Neural cell (in vitro differentiated cells): Measurements from ENCODE around the gene MAGI2. TPM values are rescaled to one million over a fixed set of nuclear protein-coding genes. Genes with fewer than 3 reads are reported as not detected.

ENCODE experiments used
- H2AFZ ChIP-seq: fragments of 200-600, 300-800 bp; sonication (generic), shearing (Covaris generic); 2 replicates; pipeline ENCODE4 v1.6.0; 2014; ENCODE audit warnings: low read depth, mild to moderate bottlenecking, antibody characterized with exemption, low read length, moderate library complexity
- H3F3A ChIP-seq: fragments of 200-600 bp; shearing (Covaris generic); 2 replicates; pipeline ENCODE4 v1.6.1; 2016; ENCODE audit warnings: mild to moderate bottlenecking, moderate library complexity, mixed read lengths, antibody characterized with exemption, low read length; ENCODE audit not compliant: insufficient read depth, poor library complexity, severe bottlenecking
- H3K27ac ChIP-seq: fragments of 200-600, 300-800 bp; sonication (generic), shearing (Covaris generic); 2 replicates; pipeline ENCODE4 v1.5.1; 2014; ENCODE audit warnings: mild to moderate bottlenecking, low read length, moderate library complexity
- H3K27me3 ChIP-seq: fragments of 300-800, 200-600 bp; sonication (generic), shearing (Covaris generic); 2 replicates; pipeline ENCODE4 v1.6.0; 2014; ENCODE audit warnings: mild to moderate bottlenecking, low read depth, low read length, moderate library complexity; ENCODE audit not compliant: insufficient read depth
- H3K36me3 ChIP-seq: fragments of 300-800, 200-600 bp; sonication (generic), shearing (Covaris generic); 2 replicates; pipeline ENCODE4 v1.5.1; 2014; ENCODE audit warnings: mild to moderate bottlenecking, antibody characterized with exemption, low read length, moderate library complexity; ENCODE audit not compliant: insufficient read depth
- H3K4me2 ChIP-seq: fragments of 300-800, 200-600 bp; sonication (generic), shearing (Covaris generic); 2 replicates; pipeline ENCODE4 v1.6.0; 2014; ENCODE audit warnings: mild to moderate bottlenecking, low read length
- H3K4me3 ChIP-seq: fragments of 300-800, 200-600 bp; sonication (generic), shearing (Covaris generic); 2 replicates; pipeline ENCODE4 v1.5.1; 2014; ENCODE audit warnings: mild to moderate bottlenecking, low read length, moderate library complexity
- H3K79me2 ChIP-seq: fragments of 200-600 bp; shearing (Covaris generic); replicated peaks from 2 replicates; pipeline ENCODE4 v1.6.0; 2014; ENCODE audit warnings: mild to moderate bottlenecking, low read length, moderate library complexity; ENCODE audit not compliant: insufficient read depth
- H3K9ac ChIP-seq: fragments of 300-800, 200-600 bp; sonication (generic), shearing (Covaris generic); 2 replicates; pipeline ENCODE4 v1.6.1; 2016; ENCODE audit warnings: mild to moderate bottlenecking, low read length, mixed read lengths
- H3K9me2 ChIP-seq: fragments of 200-600 bp; shearing (Covaris generic); 2 replicates; pipeline ENCODE4 v1.6.1; 2016; ENCODE audit warnings: mild to moderate bottlenecking, low read length, mixed read lengths; ENCODE audit not compliant: insufficient read depth
- H3K9me3 ChIP-seq: fragments of 200-600, 300-800 bp; sonication (generic), shearing (Covaris generic); 2 replicates; pipeline ENCODE4 v1.6.1; 2016; ENCODE audit warnings: mild to moderate bottlenecking, mixed run types, low read length, moderate library complexity, mixed read lengths
- H4K20me1 ChIP-seq: fragments of 200-600 bp; shearing (Covaris generic); 2 replicates; pipeline ENCODE4 v1.6.1; 2016; ENCODE audit warnings: mild to moderate bottlenecking, mixed run types; ENCODE audit not compliant: insufficient read depth
- EP300 ChIP-seq: fragments of 450-650 bp; conservative IDR thresholded peaks from 2 replicates; pipeline ENCODE4 v1.6.1; 2014; ENCODE audit warnings: antibody characterized with exemption, mild to moderate bottlenecking, moderate library complexity; ENCODE audit not compliant: poor library complexity, severe bottlenecking
- EZH2 ChIP-seq: fragments of 200-600, 300-800 bp; shearing (Covaris generic), sonication (generic); IDR thresholded peaks from 2 replicates; pipeline ENCODE4 v1.6.1; 2014; ENCODE audit warnings: antibody characterized with exemption, low read length, borderline replicate concordance, mild to moderate bottlenecking; ENCODE audit not compliant: insufficient read depth, poor library complexity, severe bottlenecking
- MXI1 ChIP-seq: fragments of 450-650 bp; conservative IDR thresholded peaks from 2 replicates; pipeline ENCODE4 v1.6.1; 2014; ENCODE audit warnings: antibody characterized with exemption, mild to moderate bottlenecking; ENCODE audit not compliant: poor library complexity, severe bottlenecking
- POLR2AphosphoS5 ChIP-seq: IDR thresholded peaks from 2 replicates; pipeline ENCODE4 v1.6.1; 2012
- RAD21 ChIP-seq: fragments of 450-650 bp; conservative IDR thresholded peaks from 2 replicates; pipeline ENCODE4 v1.6.1; 2014; ENCODE audit warnings: antibody characterized with exemption, mild to moderate bottlenecking, moderate library complexity
- SMC3 ChIP-seq: fragments of 450-650 bp; conservative IDR thresholded peaks from 2 replicates; pipeline ENCODE4 v1.6.1; 2014; ENCODE audit warnings: antibody characterized with exemption, mild to moderate bottlenecking, moderate library complexity; ENCODE audit not compliant: poor library complexity
- TAF1 ChIP-seq: IDR thresholded peaks from 2 replicates; pipeline ENCODE4 v1.6.1; 2012; ENCODE audit warnings: low read depth
- polyA plus RNA-seq: library from polyadenylated mRNA; depleted of rRNA; stranded (reverse); fragments of >200 nt; gene quantifications from 2 replicates; pipeline ENCODE4 v1.2.3, GENCODE V29; 2014
- TF ChIP-seq, protein P1 (sequence below): IDR thresholded peaks from 2 replicates; pipeline ENCODE4 v1.6.1; 2012; ENCODE audit warnings: borderline replicate concordance
- TF ChIP-seq, protein P2 (sequence below): fragments of 450-650 bp; IDR thresholded peaks from 2 replicates; pipeline ENCODE4 v1.5.1; 2014; ENCODE audit warnings: antibody characterized with exemption, mild to moderate bottlenecking, moderate library complexity; ENCODE audit not compliant: poor library complexity, severe bottlenecking

Gene MAGI2
- polyA plus RNA-seq, 1 donor from 2014 or later, result 19.3 TPM

DNA sequence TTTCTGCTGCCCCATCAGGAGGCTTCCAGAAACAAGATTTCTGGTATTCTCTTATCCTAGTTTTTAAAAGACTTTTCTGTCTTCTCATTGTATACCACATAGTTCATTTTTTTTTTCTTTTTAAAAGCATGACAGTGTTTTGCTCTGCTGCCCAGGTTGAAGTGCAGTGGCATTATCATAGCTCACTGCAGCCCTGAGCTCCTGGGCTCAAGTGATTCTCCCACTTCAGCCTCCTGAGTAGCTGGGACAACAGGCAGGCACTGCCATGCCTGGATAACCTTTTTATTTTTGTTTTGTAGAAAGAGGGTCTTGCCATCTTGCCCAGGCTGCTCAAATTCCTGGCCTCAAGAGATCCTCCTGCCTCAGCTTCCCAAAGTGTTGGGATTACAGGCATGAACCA lies 757.6 kb downstream of the MAGI2 start:
- Histone ChIP-seq H3K9me3 (no peaks in the 10 kb centered on the region), H3K4me3 (no peak overlapping the region), H3K27me3 (no peaks in the 10 kb centered on the region), H3K9me2 (no peaks in the 10 kb centered on the region), H3K9ac (no peak overlapping the region), H4K20me1 (no peaks in the 10 kb centered on the region), H3K4me2 (no peak overlapping the region), H3K36me3 (no peaks in the 10 kb centered on the region), H3K79me2 (peaks cover 17% of the 10 kb centered on the region), H2AFZ (no peak overlapping the region), H3F3A (no peaks in the 10 kb centered on the region), H3K27ac (no peak overlapping the region)
- TF ChIP-seq, protein P1, sequence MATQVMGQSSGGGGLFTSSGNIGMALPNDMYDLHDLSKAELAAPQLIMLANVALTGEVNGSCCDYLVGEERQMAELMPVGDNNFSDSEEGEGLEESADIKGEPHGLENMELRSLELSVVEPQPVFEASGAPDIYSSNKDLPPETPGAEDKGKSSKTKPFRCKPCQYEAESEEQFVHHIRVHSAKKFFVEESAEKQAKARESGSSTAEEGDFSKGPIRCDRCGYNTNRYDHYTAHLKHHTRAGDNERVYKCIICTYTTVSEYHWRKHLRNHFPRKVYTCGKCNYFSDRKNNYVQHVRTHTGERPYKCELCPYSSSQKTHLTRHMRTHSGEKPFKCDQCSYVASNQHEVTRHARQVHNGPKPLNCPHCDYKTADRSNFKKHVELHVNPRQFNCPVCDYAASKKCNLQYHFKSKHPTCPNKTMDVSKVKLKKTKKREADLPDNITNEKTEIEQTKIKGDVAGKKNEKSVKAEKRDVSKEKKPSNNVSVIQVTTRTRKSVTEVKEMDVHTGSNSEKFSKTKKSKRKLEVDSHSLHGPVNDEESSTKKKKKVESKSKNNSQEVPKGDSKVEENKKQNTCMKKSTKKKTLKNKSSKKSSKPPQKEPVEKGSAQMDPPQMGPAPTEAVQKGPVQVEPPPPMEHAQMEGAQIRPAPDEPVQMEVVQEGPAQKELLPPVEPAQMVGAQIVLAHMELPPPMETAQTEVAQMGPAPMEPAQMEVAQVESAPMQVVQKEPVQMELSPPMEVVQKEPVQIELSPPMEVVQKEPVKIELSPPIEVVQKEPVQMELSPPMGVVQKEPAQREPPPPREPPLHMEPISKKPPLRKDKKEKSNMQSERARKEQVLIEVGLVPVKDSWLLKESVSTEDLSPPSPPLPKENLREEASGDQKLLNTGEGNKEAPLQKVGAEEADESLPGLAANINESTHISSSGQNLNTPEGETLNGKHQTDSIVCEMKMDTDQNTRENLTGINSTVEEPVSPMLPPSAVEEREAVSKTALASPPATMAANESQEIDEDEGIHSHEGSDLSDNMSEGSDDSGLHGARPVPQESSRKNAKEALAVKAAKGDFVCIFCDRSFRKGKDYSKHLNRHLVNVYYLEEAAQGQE, result no peak
- TF ChIP-seq MXI1 (no peak), TAF1 (no peak), EZH2 (no peak), RAD21 (no peak), SMC3 (no peak)
- TF ChIP-seq, protein P2, sequence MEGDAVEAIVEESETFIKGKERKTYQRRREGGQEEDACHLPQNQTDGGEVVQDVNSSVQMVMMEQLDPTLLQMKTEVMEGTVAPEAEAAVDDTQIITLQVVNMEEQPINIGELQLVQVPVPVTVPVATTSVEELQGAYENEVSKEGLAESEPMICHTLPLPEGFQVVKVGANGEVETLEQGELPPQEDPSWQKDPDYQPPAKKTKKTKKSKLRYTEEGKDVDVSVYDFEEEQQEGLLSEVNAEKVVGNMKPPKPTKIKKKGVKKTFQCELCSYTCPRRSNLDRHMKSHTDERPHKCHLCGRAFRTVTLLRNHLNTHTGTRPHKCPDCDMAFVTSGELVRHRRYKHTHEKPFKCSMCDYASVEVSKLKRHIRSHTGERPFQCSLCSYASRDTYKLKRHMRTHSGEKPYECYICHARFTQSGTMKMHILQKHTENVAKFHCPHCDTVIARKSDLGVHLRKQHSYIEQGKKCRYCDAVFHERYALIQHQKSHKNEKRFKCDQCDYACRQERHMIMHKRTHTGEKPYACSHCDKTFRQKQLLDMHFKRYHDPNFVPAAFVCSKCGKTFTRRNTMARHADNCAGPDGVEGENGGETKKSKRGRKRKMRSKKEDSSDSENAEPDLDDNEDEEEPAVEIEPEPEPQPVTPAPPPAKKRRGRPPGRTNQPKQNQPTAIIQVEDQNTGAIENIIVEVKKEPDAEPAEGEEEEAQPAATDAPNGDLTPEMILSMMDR, result no peak

DNA sequence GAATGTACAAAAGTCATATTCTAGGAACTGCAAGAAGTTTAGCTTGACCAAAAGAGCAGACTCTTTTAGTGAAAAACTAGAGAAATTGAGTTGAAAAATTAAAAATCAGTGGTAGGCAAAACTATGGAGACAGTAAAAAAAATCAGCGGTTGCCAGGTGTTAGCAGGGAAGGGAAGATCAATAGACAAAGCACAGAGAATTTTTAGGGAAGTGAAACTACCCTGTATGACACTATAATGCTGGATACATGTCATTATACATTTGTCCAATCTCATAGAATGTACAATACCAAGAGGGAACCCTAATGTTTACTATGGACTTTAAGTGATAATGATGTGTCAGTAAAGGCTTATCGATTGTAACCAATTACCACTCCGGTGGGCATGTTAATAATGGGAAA lies 761.9 kb downstream of the MAGI2 start:
- Histone ChIP-seq H4K20me1 (no peaks in the 10 kb centered on the region), H2AFZ (no peak overlapping the region), H3K9me2 (no peaks in the 10 kb centered on the region), H3K9ac (no peak overlapping the region), H3K27ac (no peak overlapping the region), H3K36me3 (no peaks in the 10 kb centered on the region), H3K27me3 (no peaks in the 10 kb centered on the region), H3K9me3 (no peaks in the 10 kb centered on the region), H3K79me2 (peaks cover 15% of the 10 kb centered on the region), H3K4me3 (no peak overlapping the region), H3K4me2 (no peak overlapping the region), H3F3A (no peaks in the 10 kb centered on the region)
- no peak for TF ChIP-seq POLR2AphosphoS5
- TF ChIP-seq, protein P2, result no peak
- no peak for TF ChIP-seq EP300
